WTC11 (cell line): ENCODE data around the gene RIMBP2.

ENCODE experiments used
- SMAD4 ChIP-seq: sonication (generic); formaldehyde crosslinking; IDR thresholded peaks from 2 replicates; pipeline ENCODE4 v1.8.0; 2022; ENCODE audit warnings: mild to moderate bottlenecking, missing genetic modification reagents
- TF ChIP-seq, protein P1 (sequence below): fragments of 200-600 bp; IDR thresholded peaks from 2 replicates; pipeline ENCODE4 v1.8.0; 2022; ENCODE audit warnings: antibody characterized with exemption

DNA sequence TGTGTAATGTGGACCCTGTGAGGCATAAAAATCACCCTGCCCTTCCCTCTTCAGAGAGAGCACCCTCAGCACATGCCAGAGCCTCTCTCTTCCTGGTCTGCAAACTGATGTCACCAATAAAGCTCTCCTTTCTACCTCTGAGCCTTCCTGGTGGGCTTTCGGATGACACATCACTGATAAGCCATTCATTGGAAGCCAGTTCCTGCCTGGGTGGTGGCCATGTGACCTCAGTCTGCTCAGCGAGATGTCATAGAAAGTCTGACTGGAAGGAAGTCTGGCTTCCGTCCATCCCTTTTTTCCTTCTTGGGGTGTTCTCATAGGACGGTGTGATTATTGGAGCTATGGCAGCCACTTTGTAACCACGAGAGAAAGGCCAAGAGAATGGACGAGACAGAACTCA is 282.7 kb downstream of the RIMBP2 start:
- TF ChIP-seq, protein P1, sequence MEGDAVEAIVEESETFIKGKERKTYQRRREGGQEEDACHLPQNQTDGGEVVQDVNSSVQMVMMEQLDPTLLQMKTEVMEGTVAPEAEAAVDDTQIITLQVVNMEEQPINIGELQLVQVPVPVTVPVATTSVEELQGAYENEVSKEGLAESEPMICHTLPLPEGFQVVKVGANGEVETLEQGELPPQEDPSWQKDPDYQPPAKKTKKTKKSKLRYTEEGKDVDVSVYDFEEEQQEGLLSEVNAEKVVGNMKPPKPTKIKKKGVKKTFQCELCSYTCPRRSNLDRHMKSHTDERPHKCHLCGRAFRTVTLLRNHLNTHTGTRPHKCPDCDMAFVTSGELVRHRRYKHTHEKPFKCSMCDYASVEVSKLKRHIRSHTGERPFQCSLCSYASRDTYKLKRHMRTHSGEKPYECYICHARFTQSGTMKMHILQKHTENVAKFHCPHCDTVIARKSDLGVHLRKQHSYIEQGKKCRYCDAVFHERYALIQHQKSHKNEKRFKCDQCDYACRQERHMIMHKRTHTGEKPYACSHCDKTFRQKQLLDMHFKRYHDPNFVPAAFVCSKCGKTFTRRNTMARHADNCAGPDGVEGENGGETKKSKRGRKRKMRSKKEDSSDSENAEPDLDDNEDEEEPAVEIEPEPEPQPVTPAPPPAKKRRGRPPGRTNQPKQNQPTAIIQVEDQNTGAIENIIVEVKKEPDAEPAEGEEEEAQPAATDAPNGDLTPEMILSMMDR: no peak
- TF ChIP-seq SMAD4 (CRISPR knock-in tag): no peak
